Head of caudate nucleus (tissue), 42 donors: ENCODE measurements around the gene C1QTNF1.

Source experiments
- DNase-seq, 42 donors: peaks; one replicate each; pipeline versions ENCODE4 v3.0.0 to v3.0.0-alpha.2; 2020 to 2021; ENCODE audit warnings: mixed read lengths in 7 of 42
- intact Hi-C: fragments of 100-400 bp; cut with DNase I; formaldehyde crosslinking; loops from one replicate; pipeline ENCODE4 v1.15.0; 2022

The C1QTNF1 gene

DNA sequence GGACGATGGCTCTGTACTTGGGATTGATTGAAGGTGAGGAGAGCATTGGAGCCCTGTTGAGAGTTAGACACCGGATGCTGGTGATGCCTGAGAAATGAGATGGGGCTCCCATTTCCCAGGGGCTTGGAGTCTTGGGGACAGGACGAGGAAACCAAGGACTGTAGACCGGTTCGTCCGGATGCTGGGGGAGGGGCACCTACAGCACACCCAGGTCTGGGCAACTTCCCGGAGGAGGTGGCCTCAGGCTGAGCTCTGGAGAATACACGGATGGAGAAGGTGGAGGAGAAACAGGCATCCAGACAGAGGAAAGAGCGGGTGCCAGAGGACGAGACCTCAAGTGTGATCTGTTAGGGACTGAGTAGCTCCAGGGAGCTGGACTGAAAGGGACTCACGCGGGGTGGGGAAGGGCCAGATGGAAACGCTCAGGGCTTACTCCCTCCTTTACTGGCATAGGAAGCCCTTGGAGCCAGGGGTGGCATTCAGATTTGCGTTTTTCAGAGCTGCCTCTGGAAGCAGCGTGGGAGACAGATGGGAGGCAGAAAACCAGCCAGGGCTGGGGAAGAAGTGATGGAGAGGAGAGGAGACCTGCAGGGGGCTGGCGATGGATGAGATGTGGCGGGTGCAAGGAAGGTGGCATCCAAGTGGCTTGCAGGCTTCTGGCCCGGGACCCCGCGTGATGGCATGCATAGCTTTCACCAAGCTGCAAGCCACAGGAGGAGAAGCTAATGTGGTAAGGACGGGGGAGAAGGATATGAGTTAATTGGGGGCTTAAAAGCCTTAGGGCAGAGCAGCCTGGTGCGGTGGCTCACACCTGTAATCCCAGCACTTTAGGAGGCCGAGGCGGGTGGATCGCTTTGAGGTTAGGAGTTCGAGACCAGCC, 8.3 kb downstream of the C1QTNF1 start:
- intact Hi-C loops = no loop called here
- no peak for DNase-seq

DNA sequence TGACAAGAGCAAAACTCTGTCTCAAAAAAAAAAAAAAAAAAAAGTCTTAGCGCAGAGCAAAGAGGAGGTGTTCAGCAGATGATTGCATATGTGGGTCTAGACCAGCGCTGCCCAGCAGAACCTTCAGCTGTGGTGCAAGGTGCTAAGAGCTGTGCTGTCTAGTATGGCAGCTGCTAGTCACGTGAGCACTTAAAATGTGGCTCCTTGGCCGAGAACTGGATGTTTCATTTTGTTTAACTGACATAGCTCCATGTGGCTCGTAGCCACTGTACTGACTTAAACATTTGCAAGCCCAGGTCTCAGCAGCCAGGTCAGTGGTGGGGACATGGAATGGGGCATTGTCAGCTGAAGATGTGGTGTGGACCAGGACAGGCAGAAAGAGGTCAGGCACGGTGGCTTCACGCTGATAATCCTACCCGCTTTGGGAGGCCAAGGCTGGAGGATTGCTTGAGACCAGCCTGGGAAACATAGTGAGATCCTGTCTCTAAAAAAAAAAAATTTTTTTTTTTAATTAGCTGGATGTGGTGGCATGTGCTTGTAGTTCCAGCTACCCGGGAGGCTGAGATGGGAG, 9.2 kb downstream of the C1QTNF1 start:
- no peak for DNase-seq
- intact Hi-C loops = no loop called here

DNA sequence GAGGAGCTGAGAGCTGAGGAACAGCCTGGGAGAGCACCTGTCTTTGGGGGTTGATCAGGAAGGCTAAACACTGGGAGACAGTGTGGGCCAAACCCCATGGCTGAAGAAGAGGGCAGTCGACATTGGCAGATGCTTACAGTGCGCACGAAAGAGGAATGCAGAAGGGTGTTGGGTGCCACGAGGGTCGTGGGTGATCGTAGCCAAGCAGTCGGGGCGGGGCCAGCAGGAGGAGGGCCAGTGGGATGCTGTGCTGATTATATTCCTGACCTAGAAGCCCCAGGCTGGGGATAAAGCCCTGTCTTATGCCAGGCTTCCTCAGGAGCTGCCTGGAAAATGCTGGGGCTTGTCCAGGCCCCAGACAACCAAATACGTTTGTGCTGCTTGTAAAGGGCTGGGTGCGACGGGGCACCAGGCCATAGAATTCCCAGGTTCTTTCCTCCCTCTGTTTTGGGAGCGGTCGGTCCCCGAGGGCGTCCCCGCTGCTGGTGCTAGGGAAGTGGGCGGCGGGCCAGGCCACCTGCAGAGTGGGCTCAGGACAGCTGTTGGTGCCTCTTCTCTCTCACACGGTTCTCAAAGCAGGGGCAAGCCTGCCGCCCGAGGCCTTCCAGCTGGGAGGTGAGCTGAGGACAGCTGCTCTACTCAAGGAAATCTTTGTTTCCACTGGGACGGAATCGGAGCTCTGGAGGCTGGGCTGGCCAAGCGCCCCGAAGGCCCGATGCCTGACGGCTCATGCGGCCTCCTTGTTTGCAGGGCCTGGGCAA, 10.0 kb downstream of the C1QTNF1 start:
- intact Hi-C loops = no loop called here
- peak; percentile 37 to 87 (median 74) for DNase-seq

DNA sequence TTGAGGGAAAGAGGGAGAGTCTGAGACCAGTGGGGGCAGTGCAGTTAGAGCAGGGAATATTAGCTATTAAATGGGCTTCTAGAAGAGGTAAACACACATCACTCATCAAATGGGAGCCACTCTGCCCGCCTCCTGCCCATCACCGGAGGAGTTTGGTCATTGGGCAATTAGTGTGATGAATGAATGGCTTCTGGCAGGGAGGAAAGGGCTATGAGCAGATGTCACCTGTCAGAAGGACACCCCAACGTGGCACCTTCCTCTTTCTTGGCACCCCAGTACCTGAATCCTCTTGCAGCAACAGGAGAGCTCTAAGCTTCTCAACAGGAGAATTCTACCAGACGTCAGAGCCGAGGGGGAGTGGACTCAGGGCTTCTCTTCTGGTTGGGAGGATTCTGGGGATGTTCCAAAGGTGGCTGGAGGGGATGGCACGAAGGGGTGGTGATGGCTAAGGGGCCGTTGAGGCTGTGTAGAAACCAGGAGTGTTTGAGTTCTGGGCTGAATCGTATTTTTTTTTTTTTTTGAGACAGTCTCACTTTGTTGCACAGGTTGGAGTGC, 11.0 kb downstream of the C1QTNF1 start:
- no peak for DNase-seq
- intact Hi-C loops = no loop called here

DNA sequence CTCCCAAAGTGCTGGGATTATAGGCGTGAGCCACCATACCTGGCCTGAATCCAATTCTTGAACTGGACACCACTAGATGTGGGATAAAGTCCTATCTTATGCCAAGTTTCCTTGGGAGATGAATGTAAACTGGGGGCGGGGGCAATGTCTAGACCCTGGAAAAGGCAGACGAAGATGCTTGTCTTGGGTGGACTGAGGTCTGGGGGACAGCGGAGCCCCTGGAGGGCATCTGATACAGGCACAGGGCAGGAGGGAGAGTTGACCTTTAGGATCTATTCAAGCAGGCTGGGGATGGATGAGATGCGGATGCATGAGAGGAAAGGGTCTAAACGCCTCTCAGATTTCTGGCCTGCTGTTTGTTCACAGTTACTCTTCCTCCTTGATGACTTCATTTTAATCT, 11.7 kb downstream of the C1QTNF1 start:
- intact Hi-C loops = no loop called here
- no peak for DNase-seq

DNA sequence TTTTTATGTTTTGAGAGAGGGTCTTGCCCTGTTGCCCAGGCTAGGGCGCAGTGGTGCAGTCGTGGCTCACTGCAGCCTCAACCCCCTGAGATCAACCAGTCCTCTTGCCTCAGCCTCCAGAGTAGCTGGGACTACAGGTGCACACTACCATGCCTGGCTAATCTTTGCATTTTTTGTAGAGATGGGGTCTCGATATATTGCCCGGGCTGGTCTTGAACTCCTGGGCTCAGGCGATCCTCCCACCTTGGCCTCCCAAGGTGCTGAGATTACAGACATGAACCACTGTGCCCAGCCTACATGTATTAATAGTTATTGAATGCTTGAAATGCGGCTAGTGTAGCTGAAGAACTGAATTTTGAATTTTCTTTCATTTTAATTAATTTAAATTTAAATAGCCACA, 12.2 kb downstream of the C1QTNF1 start:
- intact Hi-C loops = no loop called here
- DNase-seq = no peak

DNA sequence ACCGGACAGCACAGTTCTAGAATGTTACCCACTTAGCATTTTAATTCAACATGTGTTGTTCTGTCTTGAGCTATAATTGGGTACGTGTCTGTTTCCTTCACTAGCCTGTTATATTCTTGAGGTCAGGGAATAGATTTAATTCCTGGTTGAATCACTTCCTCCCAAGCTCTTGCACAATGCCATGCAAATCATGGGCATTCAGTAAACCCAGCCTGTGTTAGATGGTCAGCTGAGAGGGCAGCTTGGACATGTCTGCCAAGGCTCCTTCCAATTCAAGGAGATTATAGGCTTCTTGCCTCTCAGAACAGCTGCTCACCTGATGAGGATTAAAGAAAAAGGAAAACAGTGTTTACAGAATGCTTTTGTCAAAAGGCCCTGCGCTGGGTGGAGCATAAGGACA, 12.6 kb downstream of the C1QTNF1 start:
- peak in 8 of 42 donors; percentile 29 to 71 (median 44) for DNase-seq
- intact Hi-C loops = no loop called here

DNA sequence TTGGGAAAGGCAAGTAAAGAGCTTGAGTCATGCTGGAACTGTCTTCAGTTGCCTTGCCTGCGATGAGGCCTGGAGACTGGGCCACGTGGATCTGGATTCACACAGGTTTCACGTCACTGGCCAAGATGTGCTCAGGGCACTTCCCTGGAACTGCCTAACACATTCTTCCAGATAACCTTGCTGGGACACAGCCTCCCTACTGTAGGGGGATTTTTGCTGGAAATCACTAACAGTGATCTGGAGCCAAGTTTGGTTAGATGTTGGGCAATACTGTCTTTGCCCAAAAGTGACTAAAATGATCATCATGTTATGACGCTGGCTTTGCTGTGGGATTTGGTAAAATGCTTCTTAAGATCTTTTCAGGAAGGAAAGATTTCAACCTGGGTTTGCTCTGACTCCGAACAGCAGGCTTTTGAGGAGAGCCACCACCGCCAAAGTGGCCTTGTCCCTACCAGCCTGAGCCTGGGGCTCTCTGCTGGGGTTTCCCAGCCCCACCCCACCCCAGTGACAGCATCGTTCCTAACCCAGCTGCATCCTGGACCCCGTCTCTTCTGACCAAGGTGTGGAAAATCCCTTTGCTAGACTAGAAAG, 14.7 kb downstream of the C1QTNF1 start:
- intact Hi-C loops = no loop called here

DNA sequence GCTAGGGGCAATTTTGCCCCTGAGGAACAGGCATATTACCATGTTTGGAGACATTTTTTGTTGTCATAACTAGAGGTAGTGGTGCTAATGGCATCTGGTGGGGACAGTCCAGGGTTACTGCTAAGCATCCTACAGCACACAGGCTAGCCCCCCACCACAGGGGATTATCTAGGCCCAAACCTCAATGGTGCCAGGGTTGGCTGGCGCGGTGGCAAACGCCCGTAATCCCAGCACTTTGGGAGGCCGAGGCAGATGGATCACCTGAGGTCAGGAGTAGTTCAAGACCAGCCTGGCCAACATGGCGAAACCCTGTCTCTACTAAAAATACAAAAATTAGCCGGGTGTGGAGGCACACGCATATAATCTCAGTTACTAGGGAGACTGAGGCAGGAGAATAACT, 15.2 kb downstream of the C1QTNF1 start:
- peak in 3 of 42 donors; percentile 5 to 21 (median 12) for DNase-seq
- intact Hi-C loops = no loop called here

More for the DNA sequence above, 14.7 kb downstream of the C1QTNF1 start:
- DNase-seq = peak in 2 of 42 donors; percentile 1 to 24

DNA sequence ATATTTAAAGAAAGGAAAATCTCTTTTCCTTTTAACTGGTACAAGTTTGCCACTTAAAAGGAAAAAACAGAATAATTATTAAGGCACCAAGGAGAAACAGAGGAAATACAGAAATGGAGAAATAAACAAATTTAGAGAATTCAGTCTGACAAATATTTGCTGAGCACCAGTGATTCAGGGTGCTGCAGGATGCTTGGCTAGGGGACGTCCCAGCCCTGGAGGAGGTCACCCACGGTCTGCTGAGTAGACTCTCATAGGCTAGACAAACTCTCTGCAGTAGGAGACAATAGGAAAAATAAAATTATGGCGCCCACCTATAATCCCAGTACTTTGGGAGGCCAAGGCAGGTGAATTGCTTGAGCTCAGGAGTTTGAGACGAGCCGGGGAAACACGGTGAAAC, 15.9 kb downstream of the C1QTNF1 start:
- peak in 1 of 42 donors; percentile 19 for DNase-seq
- intact Hi-C loops = no loop called here

DNA sequence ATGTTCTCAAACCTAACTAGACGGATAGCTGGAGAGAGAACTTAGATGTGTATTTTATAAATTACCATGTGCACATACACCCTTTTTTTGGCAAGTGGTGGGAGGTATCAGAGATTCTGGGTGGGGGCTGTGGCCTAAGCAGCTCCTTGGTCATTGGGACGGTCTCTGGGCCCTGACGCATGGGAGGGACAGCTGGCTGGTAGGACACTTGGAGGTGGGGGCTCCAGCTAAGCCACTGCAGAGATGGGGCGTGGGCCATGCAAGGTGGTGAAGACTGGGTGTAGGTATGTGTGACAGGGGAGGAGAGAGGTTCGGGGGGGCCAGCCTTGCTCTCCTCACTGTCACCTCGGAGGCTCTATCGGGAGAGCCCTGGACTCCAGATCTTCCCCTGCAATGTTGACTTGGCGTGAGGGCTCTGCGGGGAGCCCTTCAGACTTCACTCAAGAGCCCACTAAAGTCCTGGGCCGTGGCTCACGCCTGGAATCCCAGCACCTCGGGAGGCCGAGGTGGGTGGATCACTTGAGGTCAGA, 17.1 kb downstream of the C1QTNF1 start:
- peak in 1 of 42 donors; percentile 17 for DNase-seq
- intact Hi-C loops = no loop called here

DNA sequence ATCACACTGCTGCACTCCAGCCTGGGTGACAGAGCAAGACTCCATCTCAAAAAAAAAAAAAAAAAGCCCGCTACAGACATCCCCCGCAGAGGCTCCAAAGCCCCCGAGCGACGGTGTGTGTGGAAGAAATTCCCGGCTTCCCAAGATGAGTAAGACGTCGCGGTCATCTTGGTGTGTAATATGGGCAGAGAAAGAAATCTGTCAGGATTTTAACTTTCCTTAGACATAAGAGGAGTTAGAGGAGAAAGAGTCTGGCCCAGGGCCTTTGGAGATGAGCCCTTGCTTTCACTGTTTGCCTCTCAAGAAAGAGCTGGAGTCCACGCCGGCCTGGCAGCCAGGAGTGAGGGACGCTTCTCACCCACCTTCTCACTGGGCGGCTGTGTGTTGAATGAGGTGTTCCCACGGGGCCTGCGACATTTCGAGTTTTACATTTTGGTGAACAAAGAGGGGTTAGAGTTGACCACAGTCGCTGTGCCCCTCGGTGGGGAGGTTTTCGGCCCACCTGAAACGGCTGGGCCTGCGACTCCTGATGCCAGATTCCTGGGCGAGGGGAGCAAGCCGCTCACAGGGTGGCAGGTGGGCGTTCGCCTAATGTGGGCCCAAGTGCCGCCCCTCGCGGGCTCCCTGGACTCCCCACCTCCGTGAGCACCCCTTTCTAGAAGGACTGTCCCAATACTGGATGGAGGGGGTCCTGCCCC, 17.9 kb downstream of the C1QTNF1 start:
- intact Hi-C loops = no loop called here
- peak in 1 of 42 donors; percentile 29 for DNase-seq

DNA sequence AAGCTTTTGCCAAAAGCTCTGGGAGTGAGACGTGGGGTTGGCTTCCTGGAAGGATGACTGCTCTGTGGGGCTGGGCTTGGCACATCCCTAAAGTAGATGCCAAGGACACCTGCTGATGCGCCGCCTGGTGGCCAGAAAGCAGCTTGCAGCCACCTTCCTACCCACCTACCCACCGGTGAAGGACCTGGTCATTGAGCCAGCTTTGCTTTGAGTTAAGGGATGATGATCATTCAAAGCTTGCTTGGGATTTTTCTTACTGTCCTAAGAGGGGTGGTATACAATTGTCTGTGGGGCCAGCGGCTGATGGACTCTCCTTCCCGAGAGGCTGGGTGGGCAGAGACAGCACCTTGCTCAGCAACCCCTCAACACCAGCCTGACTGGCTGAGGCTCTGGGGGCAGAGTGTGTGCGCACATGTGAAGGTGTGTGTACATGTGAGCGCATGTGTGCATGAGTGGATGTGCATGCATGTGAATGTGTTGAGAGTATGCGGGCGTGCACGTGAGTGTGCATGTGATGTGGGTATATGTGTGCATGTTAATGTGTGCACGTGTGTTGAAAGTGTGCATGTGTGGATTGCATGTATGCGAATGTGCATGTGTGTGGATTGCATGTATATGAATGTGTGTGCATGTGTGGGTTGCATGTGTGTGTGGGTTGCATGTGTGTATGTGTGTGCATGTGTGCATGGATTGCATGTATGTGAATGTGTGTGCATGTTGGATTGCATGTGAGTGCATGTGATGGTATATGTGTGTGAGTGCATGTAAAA, 18.6 kb downstream of the C1QTNF1 start:
- intact Hi-C loops = no loop called here
- DNase-seq = peak in 39 of 42 donors; percentile 21 to 83 (median 58)

DNA sequence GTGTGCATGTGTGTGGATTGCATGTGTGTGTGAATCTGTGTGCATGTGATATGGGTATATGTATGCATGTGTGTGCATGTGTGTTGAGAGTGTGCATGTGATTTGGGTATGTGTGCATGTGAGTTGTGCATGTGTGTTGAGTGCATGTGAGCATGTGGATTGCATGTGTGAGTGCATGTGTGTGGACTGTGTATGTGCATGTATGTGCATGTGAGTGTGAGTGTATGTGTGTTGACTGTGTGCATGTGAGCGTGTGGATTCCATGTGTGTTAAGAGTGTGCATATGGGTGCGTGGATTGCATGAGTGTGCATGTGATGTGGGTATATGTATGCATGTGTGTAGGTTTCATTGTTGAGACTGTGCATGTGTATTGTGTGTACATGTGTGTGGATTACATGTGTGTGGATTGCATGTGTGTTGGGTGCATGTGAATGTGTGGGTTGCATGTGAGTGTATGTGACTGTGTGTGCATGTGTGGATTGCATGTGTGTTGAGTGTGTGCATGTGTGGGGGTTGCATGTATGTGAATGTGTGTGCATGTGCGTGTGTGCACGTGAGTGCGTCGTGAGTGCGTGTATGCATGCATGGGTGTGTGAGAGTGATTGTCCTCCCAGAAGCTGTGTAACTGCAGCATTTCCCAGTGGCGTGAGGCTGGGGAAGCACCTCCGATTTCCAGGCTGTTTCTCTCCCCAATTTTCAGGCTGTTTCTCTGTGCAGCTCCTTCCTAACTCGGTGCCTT, 19.4 kb downstream of the C1QTNF1 start:
- intact Hi-C loops = no loop called here
- no peak for DNase-seq

DNA sequence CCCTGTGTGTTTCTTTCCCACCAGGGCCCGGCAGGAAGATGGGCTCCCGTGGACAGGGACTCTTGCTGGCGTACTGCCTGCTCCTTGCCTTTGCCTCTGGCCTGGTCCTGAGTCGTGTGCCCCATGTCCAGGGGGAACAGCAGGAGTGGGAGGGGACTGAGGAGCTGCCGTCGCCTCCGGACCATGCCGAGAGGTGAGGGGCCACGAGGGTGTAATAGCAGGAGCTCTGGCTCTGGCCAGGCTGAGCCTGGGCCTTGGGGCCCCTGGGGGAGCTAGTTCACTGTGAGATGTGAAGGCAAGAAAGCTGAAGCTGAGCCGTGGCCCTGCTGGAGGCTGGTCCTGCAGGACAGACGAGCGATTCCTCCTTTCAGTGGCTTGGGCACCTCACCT, 20.0 kb downstream of the C1QTNF1 start:
- no peak for DNase-seq
- intact Hi-C loops = no loop called here

DNA sequence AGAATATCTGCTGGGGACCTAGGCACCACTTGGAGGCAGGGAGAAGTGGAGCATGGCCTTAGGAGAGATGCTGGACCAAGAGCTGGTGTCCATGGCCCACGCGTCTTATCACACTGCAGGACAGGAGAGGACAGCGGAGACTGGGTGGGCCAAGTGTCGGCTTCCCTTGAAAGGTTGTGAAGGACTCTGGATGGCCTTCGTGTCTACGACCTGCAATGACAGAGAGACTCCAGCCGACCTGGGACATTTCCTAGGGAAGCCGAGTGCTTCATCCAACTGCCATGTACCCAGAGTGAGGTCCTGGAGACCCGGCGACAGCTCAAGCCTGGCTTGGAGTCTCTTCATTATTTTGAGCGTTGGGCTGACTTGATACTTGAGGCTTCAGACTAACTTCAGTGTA, 20.5 kb downstream of the C1QTNF1 start:
- intact Hi-C loops = no loop called here

More for the DNA sequence above, 20.5 kb downstream of the C1QTNF1 start:
- no peak for DNase-seq
